ENCODE measurements around the gene CRKL.

GRCh38 chr22:20979243-20979809 is 62.1 kb downstream of the CRKL start:
- peak in 1 of 3 donors; percentile 66 for TF ChIP-seq POLR2AphosphoS5 (IDR thresholded peaks at IDR 0.05)
- TF ChIP-seq, protein P1, sequence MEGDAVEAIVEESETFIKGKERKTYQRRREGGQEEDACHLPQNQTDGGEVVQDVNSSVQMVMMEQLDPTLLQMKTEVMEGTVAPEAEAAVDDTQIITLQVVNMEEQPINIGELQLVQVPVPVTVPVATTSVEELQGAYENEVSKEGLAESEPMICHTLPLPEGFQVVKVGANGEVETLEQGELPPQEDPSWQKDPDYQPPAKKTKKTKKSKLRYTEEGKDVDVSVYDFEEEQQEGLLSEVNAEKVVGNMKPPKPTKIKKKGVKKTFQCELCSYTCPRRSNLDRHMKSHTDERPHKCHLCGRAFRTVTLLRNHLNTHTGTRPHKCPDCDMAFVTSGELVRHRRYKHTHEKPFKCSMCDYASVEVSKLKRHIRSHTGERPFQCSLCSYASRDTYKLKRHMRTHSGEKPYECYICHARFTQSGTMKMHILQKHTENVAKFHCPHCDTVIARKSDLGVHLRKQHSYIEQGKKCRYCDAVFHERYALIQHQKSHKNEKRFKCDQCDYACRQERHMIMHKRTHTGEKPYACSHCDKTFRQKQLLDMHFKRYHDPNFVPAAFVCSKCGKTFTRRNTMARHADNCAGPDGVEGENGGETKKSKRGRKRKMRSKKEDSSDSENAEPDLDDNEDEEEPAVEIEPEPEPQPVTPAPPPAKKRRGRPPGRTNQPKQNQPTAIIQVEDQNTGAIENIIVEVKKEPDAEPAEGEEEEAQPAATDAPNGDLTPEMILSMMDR (IDR thresholded peaks at IDR 0.05), result no peak
- TF ChIP-seq POLR2A (IDR thresholded peaks at IDR 0.05), result no peak
